ENCODE data around the gene RPE65.
A peak's percentile ranks its signal among the peaks of the same experiment; 100 is the strongest.
"Not testable (repeated sequence)": the region's sequence is repeated elsewhere in the genome, so short reads cannot be mapped to it uniquely, and the experiment has no call there.

RPE65 gene

DNA sequence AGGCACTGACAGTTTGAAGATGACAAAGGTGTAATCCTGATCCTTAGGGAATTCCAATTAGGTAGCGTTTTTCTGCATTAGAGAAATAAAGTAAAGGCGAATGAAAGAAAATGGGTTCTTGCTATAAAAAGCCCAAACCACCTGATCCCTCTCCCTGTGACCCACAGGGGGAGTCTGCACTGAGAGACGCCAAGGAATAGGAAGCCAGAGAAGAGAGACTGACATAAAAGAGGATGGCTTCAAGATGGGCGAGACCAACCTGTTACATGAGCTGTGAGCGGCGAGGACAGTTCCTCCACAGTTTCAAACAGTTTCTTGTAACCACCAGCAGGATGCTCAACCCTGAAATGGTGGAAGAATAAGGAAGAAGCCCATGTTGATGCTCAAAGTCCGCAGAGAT is 1.4 kb downstream of the RPE65 start:
- DNase-seq: no peak

DNA sequence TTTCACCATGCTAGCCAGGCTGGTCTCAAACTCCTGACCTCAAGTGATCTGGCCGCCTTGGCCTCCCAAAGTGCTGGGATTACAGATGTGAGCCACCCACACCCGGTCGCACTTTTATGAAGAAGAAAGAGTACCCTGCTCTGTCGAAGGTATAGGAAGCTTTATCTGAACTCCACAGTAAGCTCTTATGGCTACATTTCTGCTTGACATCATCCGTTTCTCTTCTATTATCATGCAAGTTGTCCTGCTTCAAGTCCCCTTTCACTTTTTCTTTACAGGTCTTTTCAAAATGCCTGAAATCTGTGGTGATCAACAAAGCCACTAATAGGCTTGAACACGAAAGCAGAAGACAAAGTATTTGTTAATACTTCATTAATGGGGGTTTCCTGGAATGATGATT is 4.0 kb downstream of the RPE65 start:
- no peak for DNase-seq

DNA sequence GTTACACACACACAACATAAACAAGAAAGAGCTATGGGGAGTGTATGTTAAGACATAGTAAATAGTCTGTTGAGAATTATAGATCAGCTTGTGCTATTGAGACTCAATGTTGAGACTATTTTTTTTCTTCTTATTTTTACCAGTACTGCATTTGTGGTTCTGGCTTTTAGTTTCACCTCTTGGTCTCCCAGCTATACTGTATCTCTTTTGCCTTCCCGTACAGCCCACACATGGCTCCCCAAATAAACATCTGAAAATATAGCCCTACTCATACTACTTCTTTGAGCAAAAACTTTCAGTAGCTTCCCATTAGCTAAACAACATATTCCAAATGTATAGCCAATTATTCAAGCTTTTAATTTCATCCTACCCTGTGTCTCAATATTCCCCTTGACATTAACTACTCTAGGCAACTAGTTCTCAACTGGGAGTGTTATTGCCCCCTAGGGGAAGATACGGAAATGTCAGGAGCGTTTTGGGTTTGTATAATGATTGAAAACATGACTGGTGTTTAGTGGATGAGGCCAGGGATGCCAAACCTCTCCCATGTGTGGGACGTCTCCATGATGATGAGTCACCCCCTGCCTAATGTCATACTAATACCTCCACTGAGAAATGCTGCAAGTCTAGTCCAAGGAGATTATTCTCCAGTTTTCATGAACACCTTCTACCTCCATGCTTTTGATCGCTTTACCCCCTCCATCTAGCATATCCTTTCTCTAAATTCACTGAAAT is 6.8 kb downstream of the RPE65 start:
- DNase-seq: peak in 1 of 2 donors; percentile 26

DNA sequence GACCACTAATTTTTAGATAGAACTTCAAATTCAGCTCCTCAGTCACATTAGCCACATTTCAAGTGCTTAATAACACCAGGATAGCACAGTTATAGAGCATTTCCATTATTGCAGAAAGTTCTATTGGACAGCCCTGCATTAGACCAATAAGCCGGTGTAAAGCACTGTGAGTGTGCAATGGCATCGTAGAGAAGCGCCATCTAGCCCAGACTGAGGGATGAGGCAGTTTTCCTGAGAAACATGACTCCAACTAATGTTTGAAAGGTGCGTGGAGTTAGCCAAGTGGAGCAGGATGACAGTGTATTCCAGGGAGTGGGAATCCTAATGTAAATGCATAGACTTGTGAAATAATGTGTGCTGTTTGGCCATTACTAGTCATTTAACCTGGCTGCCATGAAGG is 7.7 kb downstream of the RPE65 start:
- no peak for DNase-seq

DNA sequence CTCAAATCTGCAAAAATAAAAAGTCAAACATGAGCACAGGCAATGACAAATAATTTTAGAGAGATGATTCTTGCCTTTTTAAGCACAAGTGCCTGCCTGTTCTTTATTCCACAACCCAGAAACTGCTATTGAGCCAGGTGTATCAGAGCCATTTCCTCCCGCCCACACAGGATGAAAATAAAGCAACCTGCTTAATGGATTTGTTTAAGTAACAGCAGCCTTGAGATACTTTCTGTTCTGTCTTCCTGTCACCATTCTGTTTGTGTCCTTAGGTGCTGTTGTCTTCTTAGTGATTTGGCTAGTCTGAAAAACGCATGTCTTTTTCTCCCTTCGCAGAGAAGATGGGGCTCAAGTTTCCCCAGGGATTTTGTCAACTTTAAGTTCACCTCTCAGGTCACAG is 11.4 kb downstream of the RPE65 start:
- DNase-seq: no peak

DNA sequence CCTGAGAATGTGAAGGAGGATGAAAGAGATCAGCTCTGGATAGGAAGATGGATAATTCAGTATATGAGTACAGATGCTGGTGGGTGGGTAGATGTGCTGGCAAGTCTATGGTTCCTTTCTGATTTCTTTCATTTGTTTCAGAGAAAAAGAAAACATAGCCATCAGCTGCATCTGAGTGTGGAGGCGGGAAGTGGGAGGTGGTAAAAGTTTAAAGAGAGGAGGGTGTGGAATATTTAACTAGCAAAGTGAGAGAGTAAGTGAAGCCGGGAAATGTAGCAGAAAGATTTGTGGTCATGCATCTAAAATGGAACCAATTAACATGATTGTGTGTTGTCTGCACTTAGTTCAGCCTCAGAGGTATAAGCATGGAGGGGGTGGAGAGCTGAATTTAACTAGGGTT is 16.4 kb downstream of the RPE65 start:
- DNase-seq: peak in 1 of 2 donors; percentile 32

DNA sequence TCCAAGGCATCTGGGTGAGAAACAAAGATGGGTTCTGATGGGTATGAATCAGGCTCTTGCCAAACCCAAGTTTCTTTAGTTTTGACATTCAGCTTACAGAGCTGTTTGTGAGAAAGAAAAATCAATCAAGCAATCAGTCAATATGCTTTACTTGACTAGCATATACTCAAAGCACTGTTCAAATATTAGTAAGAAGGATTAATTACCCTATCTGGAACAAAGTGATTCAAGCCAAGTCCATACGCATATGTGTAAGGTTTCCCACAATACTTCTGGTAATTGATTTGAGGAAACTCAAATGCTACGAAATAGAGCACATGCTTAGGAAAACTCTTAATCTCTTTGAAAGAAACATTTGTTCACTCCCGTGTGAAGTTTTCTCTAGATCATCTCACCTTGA is 18.7 kb downstream of the RPE65 start:
- DNase-seq: no peak

DNA sequence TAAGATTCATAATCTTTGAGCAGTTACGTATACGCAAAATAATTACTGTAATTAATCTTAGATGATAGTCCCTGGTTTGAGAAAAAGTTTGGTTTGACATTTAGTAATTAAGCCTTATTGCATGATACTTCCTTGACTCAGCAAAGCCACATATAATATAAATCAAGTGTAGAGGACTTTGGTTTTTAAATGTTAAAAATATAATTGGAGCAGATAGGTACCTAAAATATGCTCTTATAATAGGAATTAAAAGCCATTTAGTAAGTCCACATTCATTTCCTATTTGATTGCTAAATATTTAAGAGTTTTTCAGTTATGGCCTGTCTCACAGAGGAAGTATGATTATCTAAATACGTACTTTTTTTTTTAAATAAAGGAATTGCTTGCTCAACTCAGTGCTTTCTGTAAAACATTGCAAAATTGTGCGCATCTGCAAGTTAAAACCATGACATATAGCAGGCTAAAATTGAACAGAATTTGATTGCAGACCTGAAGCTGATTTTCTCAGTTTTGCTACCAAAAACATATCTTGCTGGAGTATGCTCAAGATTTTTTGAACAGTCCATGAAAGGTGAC is 20.4 kb downstream of the RPE65 start:
- DNase-seq: no peak

DNA sequence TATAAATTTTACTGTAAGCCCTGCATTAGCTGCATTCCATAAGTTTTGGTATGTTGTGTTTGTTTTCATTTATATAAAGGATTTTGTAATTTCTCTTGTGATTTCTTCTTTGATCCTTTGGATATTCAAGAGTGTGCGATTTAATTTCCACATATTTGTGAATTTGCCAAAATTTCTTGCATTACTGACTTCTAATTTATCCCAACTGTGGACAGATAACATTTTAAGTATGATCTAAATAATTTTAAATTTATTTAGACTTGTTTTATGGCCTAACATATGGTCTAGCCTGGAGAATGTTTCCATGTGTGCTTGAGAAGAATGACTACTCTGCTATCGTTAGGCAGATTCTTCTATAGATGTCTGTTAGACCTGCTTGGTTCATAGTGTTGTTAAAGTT is 23.2 kb downstream of the RPE65 start:
- DNase-seq: no peak

DNA sequence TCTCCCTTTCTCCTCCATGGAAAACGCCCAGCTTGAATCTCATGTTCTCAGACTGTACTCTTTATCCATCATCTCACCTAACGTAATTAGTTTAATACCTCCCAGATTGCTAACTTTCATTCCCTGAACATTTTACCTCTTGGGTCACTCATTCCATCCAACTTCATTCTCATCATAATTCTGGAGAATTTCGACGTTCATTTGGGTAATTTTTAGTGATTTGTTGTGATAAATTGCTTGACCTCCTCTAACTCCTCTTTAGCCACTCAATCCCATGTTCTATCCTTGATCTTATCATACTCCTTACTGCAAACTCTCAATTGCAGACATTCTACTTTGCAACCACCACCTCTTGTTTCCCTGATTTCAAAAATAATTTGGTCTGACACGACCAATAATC is 28.4 kb downstream of the RPE65 start:
- DNase-seq: no peak

DNA sequence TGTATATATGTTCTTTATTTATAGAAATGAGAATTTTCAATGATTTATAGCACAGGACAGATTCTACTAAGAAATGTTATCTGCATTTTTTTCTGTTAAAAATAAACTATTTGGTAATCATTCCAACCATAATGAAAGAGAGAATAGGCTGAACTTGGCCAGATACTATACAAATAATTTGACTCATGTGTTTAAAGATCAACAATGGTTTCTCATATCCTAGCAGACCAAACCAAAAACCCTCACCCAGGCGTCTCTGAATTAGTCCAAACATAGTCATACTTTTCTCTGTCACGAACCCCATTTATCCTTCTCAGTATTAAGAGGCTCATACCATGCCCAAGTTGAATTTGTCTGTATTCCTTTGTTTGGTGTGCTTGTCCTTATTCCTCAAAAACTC is 40.3 kb downstream of the RPE65 start:
- DNase-seq: no peak

DNA sequence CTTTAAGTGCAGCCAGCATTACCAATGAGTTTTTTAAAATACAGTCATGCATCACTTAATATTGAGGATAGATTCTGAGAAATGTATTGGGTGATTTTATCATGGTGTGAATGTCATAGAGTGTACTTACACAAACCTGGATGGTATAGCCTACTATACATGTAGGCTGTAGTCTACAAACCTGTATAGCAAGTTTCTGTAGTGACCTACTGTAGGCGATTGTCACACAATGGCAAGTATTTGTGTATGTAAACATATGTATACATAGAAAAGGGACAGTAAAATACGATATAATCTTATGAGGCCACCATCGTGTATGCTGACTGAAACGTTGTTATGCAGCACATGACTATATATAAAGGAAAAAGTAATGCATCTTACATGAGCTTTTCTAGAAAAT is 48.2 kb downstream of the RPE65 start:
- no peak for DNase-seq

DNA sequence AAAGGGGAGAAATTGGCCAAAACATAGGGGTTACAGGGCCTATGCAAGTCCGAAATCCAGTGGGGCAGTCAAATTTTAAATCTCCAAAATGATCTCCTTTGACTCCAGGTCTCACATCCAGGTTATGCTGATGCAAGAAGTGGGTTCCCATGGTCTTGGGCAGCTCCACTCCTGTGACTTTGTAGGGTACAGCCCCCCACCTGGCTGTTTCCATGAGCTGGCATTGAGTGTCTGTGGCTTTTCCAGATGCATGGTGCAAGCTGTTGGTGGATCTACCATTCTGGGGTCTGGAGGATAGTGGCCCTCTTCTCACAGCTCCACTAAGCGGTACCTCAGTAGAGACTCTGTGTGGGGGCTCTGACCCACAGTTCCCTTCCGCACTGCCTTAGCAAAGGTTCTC is 54.2 kb downstream of the RPE65 start:
- not testable (repeated sequence) for DNase-seq

DNA sequence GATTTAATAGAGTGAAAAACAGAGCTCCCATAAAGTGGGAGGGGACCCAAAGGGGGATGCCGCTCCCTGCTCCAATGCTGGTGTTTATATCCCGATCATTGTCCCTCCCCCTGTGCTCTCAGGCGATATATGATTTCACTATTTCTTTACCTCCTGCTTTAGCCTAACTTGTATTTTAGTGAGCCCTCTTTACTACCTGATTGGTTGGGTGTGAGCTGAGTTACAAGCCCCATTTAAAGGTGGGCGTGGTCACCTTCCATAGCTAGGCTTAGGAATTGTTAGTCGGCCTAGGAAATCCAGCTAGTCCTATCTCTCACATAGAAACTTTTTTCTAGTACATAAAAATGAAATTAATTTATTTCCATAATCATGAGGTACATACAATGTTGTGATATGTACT is 57.3 kb downstream of the RPE65 start:
- not testable (repeated sequence) for DNase-seq

DNA sequence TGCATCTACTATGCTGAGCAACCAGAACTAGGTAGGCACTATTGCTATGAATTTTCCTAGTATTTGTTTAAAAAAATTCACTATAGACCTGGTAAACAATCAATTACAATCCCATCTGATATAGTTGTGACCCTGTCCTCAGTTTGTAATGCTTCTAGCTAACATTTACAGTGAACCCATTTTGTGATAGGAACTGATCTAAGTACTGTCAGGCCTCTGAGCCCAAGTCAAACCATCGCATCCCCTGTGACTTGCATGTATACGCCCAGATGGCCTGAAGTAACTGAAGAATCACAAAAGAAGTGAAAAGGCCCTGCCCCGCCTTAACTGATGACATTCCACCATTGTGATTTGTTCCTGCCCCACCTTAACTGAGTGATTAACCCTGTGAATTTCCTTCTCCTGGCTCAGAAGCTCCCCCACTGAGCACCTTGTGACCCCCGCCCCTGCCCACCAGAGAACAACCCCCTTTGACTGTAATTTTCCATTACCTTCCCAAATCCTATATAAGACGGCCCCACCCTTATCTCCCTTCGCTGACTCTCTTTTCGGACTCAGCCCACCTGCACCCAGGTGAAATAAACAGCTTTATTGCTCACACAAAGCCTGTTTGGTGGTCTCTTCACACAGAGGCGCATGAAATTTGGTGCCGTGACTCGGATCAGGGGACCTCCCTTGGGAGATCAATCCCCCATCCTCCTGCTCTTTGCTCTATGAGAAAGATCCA is 63.8 kb downstream of the RPE65 start:
- not testable (repeated sequence) for DNase-seq

DNA sequence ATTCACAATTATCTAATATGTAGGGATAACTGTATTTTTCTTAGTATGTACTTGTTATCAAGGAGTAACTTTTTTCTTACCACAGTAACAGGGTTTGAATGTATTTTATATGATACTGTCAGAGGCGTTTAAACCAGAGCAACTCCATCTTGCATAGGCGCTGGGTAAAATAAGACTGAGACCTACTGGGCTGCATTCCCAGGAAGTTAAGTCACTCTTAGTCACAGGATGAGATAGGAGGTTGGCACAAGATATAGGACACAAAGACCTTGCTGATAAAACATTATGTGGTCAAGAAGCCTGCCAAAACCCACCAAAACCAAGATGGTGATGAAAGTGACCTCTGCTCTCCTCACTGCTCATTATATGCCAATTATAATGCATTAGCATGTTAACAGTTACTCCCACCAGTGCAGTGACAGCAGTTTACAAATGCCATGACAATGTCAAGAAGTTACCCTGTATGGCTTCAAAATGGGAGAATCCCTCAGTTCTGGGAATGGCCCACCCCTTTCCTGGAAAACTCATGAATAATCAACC is 64.8 kb downstream of the RPE65 start:
- no peak for DNase-seq

DNA sequence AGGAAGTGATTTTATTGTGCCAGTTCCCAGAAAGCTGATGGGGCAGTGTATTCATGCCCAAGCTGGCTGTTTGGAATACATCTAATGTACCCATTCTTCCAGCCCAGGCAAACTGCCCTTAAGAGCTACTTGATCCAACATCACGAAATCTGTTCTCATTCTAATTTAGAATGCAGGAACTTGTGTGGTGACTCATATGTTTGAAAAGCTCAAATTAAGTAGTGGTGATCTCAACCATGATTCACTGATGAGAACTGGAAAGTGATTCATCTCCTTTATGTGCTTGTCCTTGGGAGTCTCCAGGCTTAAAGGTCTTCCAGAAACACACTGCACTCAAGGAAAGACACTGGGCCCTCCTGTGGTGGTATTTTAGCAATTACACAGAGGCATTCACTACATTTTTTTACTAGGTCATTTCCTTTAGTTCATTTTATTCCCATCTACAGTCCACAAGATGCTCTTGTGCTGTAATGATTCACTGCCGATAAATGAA is 65.4 kb downstream of the RPE65 start:
- DNase-seq: peak in 1 of 2 donors; percentile 61

DNA sequence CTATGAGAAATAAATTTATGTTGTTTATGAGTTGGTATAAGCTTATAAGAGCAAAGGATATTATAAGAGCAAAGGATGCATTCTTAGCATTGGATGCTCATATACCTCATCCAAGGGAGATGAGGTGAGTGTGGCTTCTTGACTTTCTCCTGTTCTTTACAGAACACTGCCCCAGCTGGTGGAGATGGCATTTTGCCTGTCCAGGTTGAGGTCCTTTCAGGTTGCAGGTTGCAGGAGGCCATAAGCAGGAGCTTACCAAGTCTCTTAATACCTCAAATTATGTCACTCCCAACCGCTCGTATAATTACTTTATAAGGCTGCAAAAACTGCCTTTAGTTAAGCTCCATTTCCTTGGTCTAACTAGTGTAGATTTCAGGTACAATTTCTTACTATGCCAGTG is 66.7 kb downstream of the RPE65 start:
- DNase-seq: no peak

DNA sequence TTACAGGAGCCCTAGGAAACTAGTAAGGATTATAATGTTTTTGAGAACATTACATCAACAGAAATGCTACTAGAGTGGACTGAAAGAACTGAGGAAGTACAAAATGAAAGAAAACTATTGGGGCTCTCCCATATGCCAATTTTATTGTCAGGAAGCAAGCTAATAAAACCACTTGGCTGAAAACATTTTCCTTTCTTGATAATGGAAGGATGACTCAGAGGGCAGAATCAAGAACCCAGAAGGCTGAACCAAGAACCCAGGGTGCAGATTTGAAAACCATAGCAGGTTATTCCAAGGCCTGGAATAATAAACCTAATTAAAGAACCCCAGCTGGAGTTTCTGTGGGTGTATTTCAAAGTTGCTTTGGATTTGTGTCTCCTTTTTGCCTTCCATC is 70.7 kb downstream of the RPE65 start:
- DNase-seq: no peak
